ENCODE results near the gene ZNF555. TPM values are rescaled to one million over a fixed set of nuclear protein-coding genes. Genes with fewer than 3 reads are reported as not detected.

The ZNF555 gene
- total and polyA plus RNA-seq, 2 experiments from 2014 or later = 2.7 to 7.4 TPM

DNA sequence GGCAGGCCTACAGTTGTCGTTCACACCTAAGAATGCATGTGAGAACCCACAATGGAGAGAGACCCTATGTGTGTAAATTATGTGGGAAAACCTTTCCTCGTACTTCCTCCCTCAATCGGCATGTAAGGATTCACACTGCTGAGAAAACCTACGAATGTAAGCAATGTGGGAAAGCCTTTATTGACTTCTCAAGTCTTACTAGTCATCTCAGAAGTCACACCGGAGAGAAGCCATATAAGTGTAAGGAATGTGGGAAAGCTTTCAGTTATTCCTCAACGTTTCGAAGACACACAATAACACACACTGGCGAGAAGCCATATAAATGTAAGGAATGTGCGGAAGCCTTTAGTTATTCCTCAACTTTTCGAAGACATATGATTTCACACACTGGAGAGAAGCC lies 11.3 kb downstream of the ZNF555 start:
- no peak for DNase-seq (ENCODE audit: low spot score)
- Histone ChIP-seq H3K4me1 (ENCODE audit: insufficient read depth) (no peaks in the 10 kb centered on the region), H3K9me2 (replicated peaks; ENCODE audit: insufficient read depth) (no peaks in the 10 kb centered on the region), H3K4me2 (no peak overlapping the region), H3K27ac (no peak overlapping the region), H3K9me3 (ENCODE audit: low read depth) (peaks cover 68% of the 10 kb centered on the region), H3K36me3 (replicated peaks; ENCODE audit: insufficient read depth, low read depth) (peaks cover 25% of the 10 kb centered on the region), H2AFZ (no peak overlapping the region), H3K27me3 (no peaks in the 10 kb centered on the region), H4K20me1 (ENCODE audit: insufficient read depth, poor library complexity, severe bottlenecking) (no peaks in the 10 kb centered on the region), H3K4me3 (no peak overlapping the region), H3K79me2 (peaks cover 11% of the 10 kb centered on the region)
- TF ChIP-seq EZH2phosphoT487 (IDR thresholded peaks at IDR 0.05; ENCODE audit: low read depth, severe bottlenecking, unreplicated experiment) (no peak), EZH2 (IDR thresholded peaks at IDR 0.05; ENCODE audit: borderline replicate concordance) (no peak)
- TF ChIP-seq, protein P1, sequence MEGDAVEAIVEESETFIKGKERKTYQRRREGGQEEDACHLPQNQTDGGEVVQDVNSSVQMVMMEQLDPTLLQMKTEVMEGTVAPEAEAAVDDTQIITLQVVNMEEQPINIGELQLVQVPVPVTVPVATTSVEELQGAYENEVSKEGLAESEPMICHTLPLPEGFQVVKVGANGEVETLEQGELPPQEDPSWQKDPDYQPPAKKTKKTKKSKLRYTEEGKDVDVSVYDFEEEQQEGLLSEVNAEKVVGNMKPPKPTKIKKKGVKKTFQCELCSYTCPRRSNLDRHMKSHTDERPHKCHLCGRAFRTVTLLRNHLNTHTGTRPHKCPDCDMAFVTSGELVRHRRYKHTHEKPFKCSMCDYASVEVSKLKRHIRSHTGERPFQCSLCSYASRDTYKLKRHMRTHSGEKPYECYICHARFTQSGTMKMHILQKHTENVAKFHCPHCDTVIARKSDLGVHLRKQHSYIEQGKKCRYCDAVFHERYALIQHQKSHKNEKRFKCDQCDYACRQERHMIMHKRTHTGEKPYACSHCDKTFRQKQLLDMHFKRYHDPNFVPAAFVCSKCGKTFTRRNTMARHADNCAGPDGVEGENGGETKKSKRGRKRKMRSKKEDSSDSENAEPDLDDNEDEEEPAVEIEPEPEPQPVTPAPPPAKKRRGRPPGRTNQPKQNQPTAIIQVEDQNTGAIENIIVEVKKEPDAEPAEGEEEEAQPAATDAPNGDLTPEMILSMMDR (IDR thresholded peaks at IDR 0.05; ENCODE audit: poor library complexity) = no peak
- WGBS (ENCODE audit: low lambda C conversion rate, missing lambda C conversion rate) = 97% methylated on average over 10 of the region's 10 CpGs

DNA sequence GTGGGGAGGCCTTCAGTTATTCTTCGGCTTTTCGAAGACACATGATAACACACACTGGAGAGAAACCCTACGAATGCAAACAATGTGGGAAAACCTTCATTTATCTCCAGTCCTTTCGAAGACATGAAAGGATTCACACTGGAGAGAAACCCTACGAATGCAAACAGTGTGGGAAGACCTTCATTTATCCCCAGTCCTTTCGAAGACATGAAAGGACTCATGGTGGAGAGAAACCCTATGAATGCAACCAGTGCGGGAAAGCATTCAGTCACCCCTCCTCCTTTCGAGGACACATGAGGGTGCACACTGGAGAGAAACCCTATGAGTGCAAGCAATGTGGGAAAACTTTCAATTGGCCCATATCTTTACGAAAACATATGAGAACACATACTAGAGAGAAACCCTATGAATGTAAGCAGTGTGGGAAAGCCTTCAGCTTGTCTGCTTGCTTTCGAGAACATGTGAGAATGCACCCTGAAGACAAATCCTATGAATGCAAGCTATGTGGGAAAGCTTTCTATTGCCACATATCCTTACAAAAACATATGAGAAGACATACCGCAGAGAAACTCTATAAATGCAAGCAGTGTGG lies 11.8 kb downstream of the ZNF555 start:
- H3K4me2 ChIP-seq = no peak overlapping the region
- peaks cover 68% of the 10 kb centered on the region for H3K9me3 ChIP-seq (ENCODE audit: low read depth)
- WGBS (ENCODE audit: low lambda C conversion rate, missing lambda C conversion rate) = 99% methylated on average over 11 of the region's 11 CpGs

DNA sequence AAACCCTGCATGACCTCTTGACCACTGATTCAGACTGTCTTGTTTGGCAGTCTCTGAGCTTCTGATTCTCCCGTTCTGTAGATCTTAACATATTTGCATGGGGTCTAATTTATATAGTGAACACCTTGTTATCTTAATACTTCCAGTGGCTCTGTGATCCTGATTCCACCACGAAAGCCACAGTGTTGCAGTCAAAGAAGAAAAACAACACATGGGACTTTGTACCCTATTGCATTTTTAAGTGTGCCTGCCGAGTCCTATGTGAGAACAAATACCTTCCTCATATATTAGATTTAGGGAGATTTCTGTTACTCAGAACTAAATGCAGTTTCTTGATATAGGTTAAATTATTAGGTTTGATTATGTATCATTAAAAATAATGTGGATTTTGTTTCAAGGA lies 13.6 kb downstream of the ZNF555 start:
- TF ChIP-seq, protein P1 (IDR thresholded peaks at IDR 0.05; ENCODE audit: poor library complexity) = no peak
- TF ChIP-seq EZH2phosphoT487 (IDR thresholded peaks at IDR 0.05; ENCODE audit: low read depth, severe bottlenecking, unreplicated experiment) (no peak), EZH2 (IDR thresholded peaks at IDR 0.05; ENCODE audit: borderline replicate concordance) (no peak)
- Histone ChIP-seq H4K20me1 (ENCODE audit: insufficient read depth, poor library complexity, severe bottlenecking) (no peaks in the 10 kb centered on the region), H3K4me2 (no peak overlapping the region), H3K4me1 (ENCODE audit: insufficient read depth) (no peaks in the 10 kb centered on the region), H3K36me3 (replicated peaks; ENCODE audit: insufficient read depth, low read depth) (peaks cover 25% of the 10 kb centered on the region), H3K4me3 (no peak overlapping the region), H3K9me2 (replicated peaks; ENCODE audit: insufficient read depth) (no peaks in the 10 kb centered on the region), H3K27ac (no peak overlapping the region), H3K9me3 (ENCODE audit: low read depth) (peaks cover 68% of the 10 kb centered on the region), H3K79me2 (no peaks in the 10 kb centered on the region), H3K27me3 (no peaks in the 10 kb centered on the region), H2AFZ (no peak overlapping the region)
- WGBS (ENCODE audit: low lambda C conversion rate, missing lambda C conversion rate) = 100% methylated on average over 3 of the region's 3 CpGs
- no peak for DNase-seq (ENCODE audit: low spot score)

More for the DNA sequence above, 11.8 kb downstream of the ZNF555 start:
- Histone ChIP-seq H3K27me3 (no peaks in the 10 kb centered on the region), H3K79me2 (peaks cover 6% of the 10 kb centered on the region), H4K20me1 (ENCODE audit: insufficient read depth, poor library complexity, severe bottlenecking) (no peaks in the 10 kb centered on the region), H3K27ac (no peak overlapping the region), H3K9me2 (replicated peaks; ENCODE audit: insufficient read depth) (no peaks in the 10 kb centered on the region), H3K36me3 (replicated peaks; ENCODE audit: insufficient read depth, low read depth) (peaks cover 25% of the 10 kb centered on the region), H3K4me3 (no peak overlapping the region), H2AFZ (no peak overlapping the region), H3K4me1 (ENCODE audit: insufficient read depth) (no peaks in the 10 kb centered on the region)
- TF ChIP-seq, protein P1 (IDR thresholded peaks at IDR 0.05; ENCODE audit: poor library complexity) = no peak
- TF ChIP-seq EZH2 (IDR thresholded peaks at IDR 0.05; ENCODE audit: borderline replicate concordance) (no peak), EZH2phosphoT487 (IDR thresholded peaks at IDR 0.05; ENCODE audit: low read depth, severe bottlenecking, unreplicated experiment) (no peak)
- DNase-seq (ENCODE audit: low spot score) = no peak

All from hepatocyte (in vitro differentiated cells).